Caco-2 (cell line): ENCODE data around the gene NXN. TPM values are rescaled to one million over a fixed set of nuclear protein-coding genes. Genes with fewer than 3 reads are reported as not detected.
A peak's percentile ranks its signal among the peaks of the same experiment; 100 is the strongest.
"Not testable (repeated sequence)": the region's sequence is repeated elsewhere in the genome, so short reads cannot be mapped to it uniquely, and the experiment has no call there.

Experiments
- BruUV-seq: library from RNA; stranded (reverse); fragments of 400-500 nt; replicated peaks from 2 replicates; lab custom pipeline; 2021; lab: Mats Ljungman, UMichigan
- CTCF ChIA-PET: fragments of 300-600 bp; sonication (Branson Sonifier 250); formaldehyde crosslinking; loops from one replicate; lab custom pipeline; 2022; ENCODE audit warnings: antibody characterized with exemption; lab: Charles Lee
- POLR2A ChIA-PET: fragments of 300-600 bp; sonication (Branson Sonifier 250); formaldehyde crosslinking; loops from one replicate; lab custom pipeline; 2022; ENCODE audit warnings: antibody characterized with exemption; lab: Charles Lee
- DNase-seq, 2 experiments: peaks; one replicate each; pipeline versions ENCODE4 v3.0.0 to v3.0.0-alpha.2; 2020 to 2022
- H3K27me3 ChIP-seq: replicated peaks from 2 replicates; pipeline ENCODE4 v1.6.0; 2011; ENCODE audit warnings: low read length; ENCODE audit not compliant: control insufficient read depth, insufficient read depth
- H3K36me3 ChIP-seq: 2 replicates; pipeline ENCODE4 v1.5.1; 2011; ENCODE audit warnings: low read length; ENCODE audit not compliant: control insufficient read depth, insufficient read depth
- H3K4me1 ChIP-seq: fragments of 250-450 bp; sonication (Bioruptor Pico); 2 replicates; pipeline ENCODE4 v1.5.1; 2020; ENCODE audit warnings: mild to moderate bottlenecking
- H3K4me3 ChIP-seq: 2 replicates; pipeline ENCODE4 v1.5.1; 2011; ENCODE audit warnings: low read depth, mild to moderate bottlenecking, control low read depth, low read length
- H3K9me3 ChIP-seq: fragments of 250-450 bp; sonication (Bioruptor Pico); 2 replicates; pipeline ENCODE4 v1.5.1; 2020; ENCODE audit warnings: mild to moderate bottlenecking, moderate library complexity
- H3K27ac Mint-ChIP-seq: one replicate; pipeline ENCODE4 v1.8.0; 2022; ENCODE audit warnings: mixed read lengths; ENCODE audit not compliant: unreplicated experiment
- H3K27me3 Mint-ChIP-seq: one replicate; pipeline ENCODE4 v1.8.0; 2022; ENCODE audit warnings: mixed read lengths; ENCODE audit not compliant: insufficient read depth, unreplicated experiment
- H3K36me3 Mint-ChIP-seq: one replicate; pipeline ENCODE4 v1.8.0; 2022; ENCODE audit warnings: mild to moderate bottlenecking, mixed read lengths; ENCODE audit not compliant: insufficient read depth, unreplicated experiment
- H3K4me1 Mint-ChIP-seq: one replicate; pipeline ENCODE4 v1.8.0; 2022; ENCODE audit warnings: low read depth, mixed read lengths; ENCODE audit not compliant: unreplicated experiment
- H3K4me3 Mint-ChIP-seq: one replicate; pipeline ENCODE4 v1.8.0; 2022; ENCODE audit warnings: mild to moderate bottlenecking, moderate library complexity, mixed read lengths; ENCODE audit not compliant: unreplicated experiment
- H3K9me3 Mint-ChIP-seq: one replicate; pipeline ENCODE4 v1.8.0; 2022; ENCODE audit warnings: mixed read lengths; ENCODE audit not compliant: unreplicated experiment
- CTCF ChIP-seq, 2 experiments: fragments of 200-600 bp in 1 of 2; IDR thresholded peaks; 1 replicate in 1 of 2; 2 replicates in 1 of 2; pipeline versions ENCODE4 v1.5.1 to v1.8.0; 2011 to 2022; ENCODE audit warnings: antibody characterized with exemption in 1 of 2, control low read depth in 1 of 2, inconsistent platforms in 1 of 2, low read depth in 1 of 2, low read length in 1 of 2, mild to moderate bottlenecking in 1 of 2, moderate library complexity in 1 of 2; ENCODE audit not compliant: insufficient read depth in 1 of 2, severe bottlenecking in 1 of 2, unreplicated experiment in 1 of 2
- intact Hi-C: fragments of 100-400 bp; cut with micrococcal nuclease; formaldehyde crosslinking; loops from one replicate; pipeline ENCODE4 v1.10.0; 2022; ENCODE audit not compliant: unreplicated experiment
- total RNA-seq: library from RNA; stranded (reverse); gene quantifications from 2 replicates; pipeline ENCODE4 v1.2.3, GENCODE V29; 2022

NXN gene
- total RNA-seq, 1 experiment from 2014 or later, result 76.7 TPM

- intact Hi-C loops, result loop anchor here (2.0 to 5.0 kb wide), 2 partner anchors 59 to 856 kb away; a partner anchor contains a TSS
- H3K4me3 ChIP-seq, result peak overlapping the region; percentile 87
- H3K4me1 ChIP-seq, result peaks cover 10% of the 10 kb centered on the region
- Mint-ChIP-seq H3K27me3 (no peaks in the 10 kb centered on the region), H3K9me3 (peaks cover 9% of the 10 kb centered on the region), H3K4me1 (peaks cover 11% of the 10 kb centered on the region), H3K27ac (no peak overlapping the region), H3K36me3 (peaks cover 53% of the 10 kb centered on the region), H3K4me3 (peak overlapping the region; percentile 97)
- POLR2A ChIA-PET, result no interaction called here
- DNase-seq, result no peak
- peaks cover 8% of the 10 kb centered on the region for H3K36me3 ChIP-seq
- BruUV-seq, result no TSS peak
- no peaks in the 10 kb centered on the region for H3K9me3 ChIP-seq
- H3K27me3 ChIP-seq, result no peaks in the 10 kb centered on the region
- no peak for TF ChIP-seq CTCF (IDR thresholded peaks at IDR 0.05; ENCODE audit: insufficient read depth in 1 of 2, low read depth in 1 of 2, low read length in 1 of 2, severe bottlenecking in 1 of 2, unreplicated experiment in 1 of 2)
- CTCF ChIA-PET, result interaction anchor here (1.9 kb wide), 1 partner anchor 586 kb away, joined by 21 read pairs; no protein-coding TSS in a partner anchor
Observed at GRCh38 chr17:998111-998510, 18.5 kb upstream of the NXN start.

GRCh38 chr17:996554-997344 lies 17.2 kb upstream of the NXN start, which contains the start of gene TIMM22:
TIMM22 (plus strand) TSS chr17:997129; CDS start chr17:997143, 14 bp downstream.
- intact Hi-C loops, result loop anchor here (1.0 to 5.0 kb wide), 3 partner anchors 584 to 854 kb away; partner anchors contain the start of gene RPH3AL
- Mint-ChIP-seq H3K4me1 (peaks cover 11% of the 10 kb centered on the region), H3K9me3 (peaks cover 9% of the 10 kb centered on the region), H3K4me3 (peak within 1 kb of the TSS; percentile 97), H3K27me3 (no peaks in the 10 kb centered on the region), H3K36me3 (peaks cover 39% of the 10 kb centered on the region), H3K27ac (peak within 1 kb of the TSS; percentile 99)
- H3K4me1 ChIP-seq, result peaks cover 10% of the 10 kb centered on the region
- no peaks in the 10 kb centered on the region for H3K27me3 ChIP-seq
- TF ChIP-seq CTCF (IDR thresholded peaks at IDR 0.05; ENCODE audit: insufficient read depth in 1 of 2, low read depth in 1 of 2, low read length in 1 of 2, severe bottlenecking in 1 of 2, unreplicated experiment in 1 of 2), result peak; percentile 93 to 95
- H3K9me3 ChIP-seq, result no peaks in the 10 kb centered on the region
- ChIA-PET CTCF (interaction anchor here (0.5 to 1.9 kb wide), 17 partner anchors 9 to 613 kb away, joined by 3 to 21 read pairs (median 4); partner anchors contain the start of genes NXN and VPS53), POLR2A (interaction anchor here (0.5 to 1.6 kb wide), 5 partner anchors 17 to 493 kb away, joined by 3 to 10 read pairs (median 5); partner anchors contain the start of gene NXN)
- peak; percentile 97 for DNase-seq
- no TSS peak for BruUV-seq
- peaks cover 5% of the 10 kb centered on the region for H3K36me3 ChIP-seq
- peak within 1 kb of the TSS; percentile 87 for H3K4me3 ChIP-seq

GRCh38 chr17:995324-995723 lies 15.7 kb upstream of the NXN start:
- H3K27ac Mint-ChIP-seq, DNase-seq, H3K4me3 ChIP-seq, H3K9me3 Mint-ChIP-seq, H3K27me3 Mint-ChIP-seq, CTCF ChIA-PET, H3K36me3 ChIP-seq, H3K4me3 Mint-ChIP-seq, H3K9me3 ChIP-seq, BruUV-seq, H3K27me3 ChIP-seq: not testable (repeated sequence)
- H3K4me1 ChIP-seq, result peaks cover 10% of the 10 kb centered on the region
- Mint-ChIP-seq H3K4me1 (peaks cover 11% of the 10 kb centered on the region), H3K36me3 (peaks cover 25% of the 10 kb centered on the region)
- POLR2A ChIA-PET, result interaction anchor here (0.6 kb wide), 1 partner anchor 44 kb away, joined by 10 read pairs; no protein-coding TSS in a partner anchor
- intact Hi-C loops, result loop anchor here (5.0 kb wide), 1 partner anchor 853 kb away; a partner anchor contains a TSS
